Cardiac muscle cell (in vitro differentiated cells and primary cell): ENCODE measurements around the gene ZIC1. TPM values are rescaled to one million over a fixed set of nuclear protein-coding genes. Genes with fewer than 3 reads are reported as not detected.

Experiments
- DNase-seq, 2 donors: peaks; one replicate each; pipeline versions ENCODE4 v3.0.0 to v3.0.0-alpha.2; 2010 to 2017; ENCODE audit warnings: low read depth in 1 of 2, low spot score in 1 of 2
- H3K27ac ChIP-seq: fragments of 200-600 bp; sonication (generic); 2 replicates; pipeline ENCODE4 v1.5.1; 2016
- H3K27me3 ChIP-seq: fragments of 200-600 bp; sonication (generic); 2 replicates; pipeline ENCODE4 v1.6.0; 2016; ENCODE audit warnings: control low read depth
- H3K36me3 ChIP-seq: fragments of 200-600 bp; sonication (generic); 2 replicates; pipeline ENCODE4 v1.5.1; 2016; ENCODE audit warnings: control low read depth
- H3K4me1 ChIP-seq: fragments of 200-600 bp; sonication (generic); 2 replicates; pipeline ENCODE4 v1.8.1; 2017; ENCODE audit warnings: low read depth, mild to moderate bottlenecking, mixed run types
- H3K4me3 ChIP-seq: fragments of 200-600 bp; sonication (generic); 2 replicates; pipeline ENCODE4 v1.5.1; 2016; ENCODE audit warnings: mild to moderate bottlenecking
- H3K9me3 ChIP-seq: fragments of 200-600 bp; sonication (generic); 2 replicates; pipeline ENCODE4 v1.5.1; 2017; ENCODE audit warnings: low read depth, mild to moderate bottlenecking, control low read depth
- CTCF ChIP-seq: IDR thresholded peaks from 2 replicates; pipeline ENCODE4 v1.5.1; 2012; ENCODE audit warnings: low read depth, mild to moderate bottlenecking, low read length
- polyA plus RNA-seq: library from polyadenylated mRNA; unstranded; fragments of >200 nt; fragmentation: Nextera tagmentation; extraction: Ambion mirVana; gene quantifications from 2 replicates; pipeline ENCODE4 v1.2.1, GENCODE V29; 2016
- total RNA-seq: library from RNA; depleted of rRNA; stranded (reverse); fragments of >200 nt; gene quantifications from 2 replicates; pipeline ENCODE4 v1.2.3, GENCODE V29; 2016

The ZIC1 gene
- total and polyA plus RNA-seq, 2 experiments from 2014 or later: 0.35 TPM; not detected in 1

- no peaks in the 10 kb centered on the region for H3K36me3 ChIP-seq
- H3K4me3 ChIP-seq: peak overlapping the region; percentile 32
- DNase-seq: peak in 1 of 2 donors; percentile 64
- peaks cover 12% of the 10 kb centered on the region for H3K4me1 ChIP-seq
- H3K27me3 ChIP-seq: peaks cover 100% of the 10 kb centered on the region
- no peak for TF ChIP-seq CTCF
- H3K27ac ChIP-seq: no peak overlapping the region
- no peaks in the 10 kb centered on the region for H3K9me3 ChIP-seq
Measured at GRCh38 chr3:147391781-147392624, 17.2 kb upstream of the ZIC1 start.

- TF ChIP-seq CTCF: no peak
- no peak for DNase-seq
- peaks cover 100% of the 10 kb centered on the region for H3K27me3 ChIP-seq
- H3K4me1 ChIP-seq: peaks cover 12% of the 10 kb centered on the region
- H3K9me3 ChIP-seq: no peaks in the 10 kb centered on the region
- peak overlapping the region; percentile 32 for H3K4me3 ChIP-seq
- no peaks in the 10 kb centered on the region for H3K36me3 ChIP-seq
- no peak overlapping the region for H3K27ac ChIP-seq
Measured at GRCh38 chr3:147392625-147392946, 16.6 kb upstream of the ZIC1 start.

GRCh38 chr3:147393261-147393942 is 15.8 kb upstream of the ZIC1 start:
- peaks cover 12% of the 10 kb centered on the region for H3K4me1 ChIP-seq
- H3K27ac ChIP-seq: no peak overlapping the region
- no peaks in the 10 kb centered on the region for H3K9me3 ChIP-seq
- no peak for TF ChIP-seq CTCF
- H3K4me3 ChIP-seq: peak overlapping the region; percentile 32
- DNase-seq: peak in 1 of 2 donors; percentile 52
- peaks cover 100% of the 10 kb centered on the region for H3K27me3 ChIP-seq
- no peaks in the 10 kb centered on the region for H3K36me3 ChIP-seq

GRCh38 chr3:147393943-147394883 is 15.0 kb upstream of the ZIC1 start:
- Histone ChIP-seq H3K4me3 (peak overlapping the region; percentile 32), H3K27me3 (peaks cover 100% of the 10 kb centered on the region), H3K27ac (no peak overlapping the region), H3K4me1 (peaks cover 12% of the 10 kb centered on the region), H3K36me3 (no peaks in the 10 kb centered on the region), H3K9me3 (no peaks in the 10 kb centered on the region)
- no peak for DNase-seq
- TF ChIP-seq CTCF: no peak

- H3K27ac ChIP-seq: no peak overlapping the region
- peaks cover 100% of the 10 kb centered on the region for H3K27me3 ChIP-seq
- H3K4me1 ChIP-seq: peaks cover 12% of the 10 kb centered on the region
- no peak overlapping the region for H3K4me3 ChIP-seq
- H3K9me3 ChIP-seq: no peaks in the 10 kb centered on the region
- no peak for TF ChIP-seq CTCF
- no peak for DNase-seq
- H3K36me3 ChIP-seq: no peaks in the 10 kb centered on the region
Measured at GRCh38 chr3:147394884-147395225, 14.3 kb upstream of the ZIC1 start.
